Stimulated activated CD4-positive, alpha-beta T cell treated with anti-CD3 and anti-CD28 coated beads, Interleukin-12 subunit alpha, Interleukin-12 subunit beta, amount 100 ng/mL, for 24 hours (primary cell): Measurements from ENCODE around the gene GNB1L.

Source experiments
- DNase-seq, 2 experiments: peaks; one replicate each; pipeline ENCODE4 v3.0.0-alpha.2; 2020; ENCODE audit warnings: low read depth in 2 of 2

Gene GNB1L

GRCh38 chr22:19823191-19823901 is 31.3 kb downstream of the GNB1L start:
- no peak for DNase-seq

GRCh38 chr22:19822301-19823117 is 32.2 kb downstream of the GNB1L start:
- DNase-seq = no peak

- no peak for DNase-seq
Observed at GRCh38 chr22:19821523-19822300, 33.0 kb downstream of the GNB1L start.

- DNase-seq = no peak
Observed at GRCh38 chr22:19820880-19821522, 33.7 kb downstream of the GNB1L start.

GRCh38 chr22:19819911-19820879 is 34.5 kb downstream of the GNB1L start:
- no peak for DNase-seq

- no peak for DNase-seq
Observed at GRCh38 chr22:19819208-19819910, 35.3 kb downstream of the GNB1L start.

- no peak for DNase-seq
Observed at GRCh38 chr22:19818324-19819207, 36.1 kb downstream of the GNB1L start.

GRCh38 chr22:19816372-19817119 is 38.1 kb downstream of the GNB1L start:
- DNase-seq = no peak

- no peak for DNase-seq
Observed at GRCh38 chr22:19815823-19816290, 38.8 kb downstream of the GNB1L start.

GRCh38 chr22:19815093-19815822 is 39.4 kb downstream of the GNB1L start:
- DNase-seq = no peak

- no peak for DNase-seq
Observed at GRCh38 chr22:19814428-19814827, 40.2 kb downstream of the GNB1L start.

GRCh38 chr22:19812910-19813309 is 41.8 kb downstream of the GNB1L start:
- DNase-seq = no peak

- no peak for DNase-seq
Observed at GRCh38 chr22:19811811-19812771, 42.6 kb downstream of the GNB1L start.

GRCh38 chr22:19811211-19811621 is 43.5 kb downstream of the GNB1L start:
- DNase-seq = no peak

- no peak for DNase-seq
Observed at GRCh38 chr22:19810381-19811201, 44.1 kb downstream of the GNB1L start.
